Activated CD4-positive, CD25-positive, alpha-beta regulatory T cell treated with anti-CD3 and anti-CD28 coated beads, Interleukin-2, amount 50 U/mL, for 72 hours (primary cell): ENCODE results near the gene ABCG5.

Experiments
- DNase-seq: peaks from one replicate; pipeline ENCODE4 v3.0.0; 2021

ABCG5 gene

DNA sequence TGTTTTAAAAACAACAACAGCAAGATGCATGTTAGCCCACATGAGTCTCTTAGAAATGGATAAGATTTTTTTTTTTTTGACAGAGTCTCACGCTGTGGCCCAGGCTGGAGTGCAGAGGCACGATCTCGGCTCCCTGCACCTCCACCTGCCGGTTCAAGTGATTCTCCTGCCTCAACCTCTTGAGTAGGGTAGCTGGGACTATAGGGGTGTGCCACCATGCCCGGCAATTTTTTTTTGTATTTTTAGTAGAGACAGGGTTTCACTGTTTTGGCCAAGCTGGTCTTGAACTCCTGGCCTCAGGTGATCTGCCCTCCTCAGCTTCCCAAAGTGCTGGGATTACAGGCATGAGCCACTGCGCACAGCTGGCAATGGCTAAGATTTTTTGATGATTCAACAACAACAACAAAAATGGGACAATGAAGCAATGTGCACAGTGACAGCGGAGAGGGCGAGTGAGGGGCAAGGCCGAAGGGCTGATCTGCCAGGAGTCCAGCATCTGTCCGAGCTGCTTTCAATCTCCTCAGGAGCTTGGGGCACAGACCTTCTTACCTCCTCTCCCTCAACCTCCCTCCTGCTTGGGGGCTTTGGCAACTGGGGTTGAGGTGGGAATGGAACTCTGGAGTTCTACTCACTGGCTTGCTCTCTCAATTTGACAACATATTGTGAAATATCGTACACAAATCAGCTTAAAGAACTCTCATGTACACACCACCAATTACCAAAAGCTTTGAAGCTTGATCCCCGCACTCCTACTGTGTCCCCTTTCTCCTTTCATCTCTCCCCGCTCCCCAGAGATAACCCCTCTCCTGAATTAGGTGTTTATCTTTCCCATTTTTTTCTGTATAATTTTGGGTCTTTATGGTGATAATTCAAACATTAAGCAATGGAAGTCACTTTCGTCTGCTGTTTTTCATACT is 3.6 kb upstream of the ABCG5 start:
- DNase-seq: no peak

DNA sequence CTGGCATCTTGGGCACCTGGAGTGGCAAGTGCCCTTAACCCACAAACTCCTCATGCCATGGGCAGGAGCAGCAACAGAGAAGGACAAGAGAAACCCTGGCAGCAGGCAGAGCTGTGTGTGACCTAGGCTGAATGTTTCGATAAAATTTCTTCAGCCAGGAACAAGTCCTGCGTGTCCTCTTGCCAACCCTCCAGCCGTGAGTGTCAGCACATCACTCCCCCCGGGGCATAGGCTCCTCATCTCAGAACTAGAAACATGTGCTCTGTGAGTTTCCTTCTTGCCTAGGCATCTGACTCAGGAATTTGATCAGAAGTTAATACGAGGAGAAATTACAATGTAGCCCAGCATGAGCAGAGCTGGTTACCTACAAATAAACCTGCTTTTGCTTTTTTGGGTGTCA is 2.3 kb upstream of the ABCG5 start:
- DNase-seq: no peak

DNA sequence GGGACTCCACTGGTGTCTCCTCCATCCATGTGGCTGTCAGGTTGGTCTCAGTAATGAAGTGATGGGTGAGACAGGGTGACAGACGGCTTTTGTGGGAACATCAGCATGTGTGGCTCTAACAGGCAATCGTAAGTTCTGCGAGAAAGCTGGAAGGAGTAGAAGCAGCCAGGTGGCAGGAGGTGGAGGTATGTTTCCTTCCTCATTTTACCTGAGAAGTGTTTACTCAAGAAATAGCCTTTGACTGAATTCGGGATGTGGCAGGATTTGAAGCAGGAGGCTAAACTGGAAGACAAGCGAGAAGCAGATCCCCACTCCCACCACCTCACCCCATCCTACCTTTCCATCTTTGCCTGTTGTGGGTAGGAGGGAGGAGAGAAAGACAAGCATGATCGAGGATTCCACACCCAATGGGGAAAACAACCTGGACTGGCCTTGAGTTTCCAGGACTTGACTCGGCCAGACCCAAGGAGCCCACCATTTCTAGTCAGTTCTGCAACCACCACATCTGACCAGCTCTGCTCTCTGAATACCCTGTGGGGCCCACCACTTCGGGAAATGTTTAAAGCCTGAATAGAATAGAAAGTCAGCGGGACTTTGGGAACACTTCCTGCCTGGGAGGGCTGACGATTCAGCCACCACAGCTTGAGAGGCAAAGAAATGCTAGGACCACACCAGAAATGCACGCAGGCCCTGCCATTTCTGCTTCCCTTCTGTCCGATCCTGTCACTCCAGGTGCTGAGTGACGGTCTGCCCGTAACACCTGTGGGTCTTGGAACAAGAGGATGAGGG is 1.3 kb upstream of the ABCG5 start:
- no peak for DNase-seq

DNA sequence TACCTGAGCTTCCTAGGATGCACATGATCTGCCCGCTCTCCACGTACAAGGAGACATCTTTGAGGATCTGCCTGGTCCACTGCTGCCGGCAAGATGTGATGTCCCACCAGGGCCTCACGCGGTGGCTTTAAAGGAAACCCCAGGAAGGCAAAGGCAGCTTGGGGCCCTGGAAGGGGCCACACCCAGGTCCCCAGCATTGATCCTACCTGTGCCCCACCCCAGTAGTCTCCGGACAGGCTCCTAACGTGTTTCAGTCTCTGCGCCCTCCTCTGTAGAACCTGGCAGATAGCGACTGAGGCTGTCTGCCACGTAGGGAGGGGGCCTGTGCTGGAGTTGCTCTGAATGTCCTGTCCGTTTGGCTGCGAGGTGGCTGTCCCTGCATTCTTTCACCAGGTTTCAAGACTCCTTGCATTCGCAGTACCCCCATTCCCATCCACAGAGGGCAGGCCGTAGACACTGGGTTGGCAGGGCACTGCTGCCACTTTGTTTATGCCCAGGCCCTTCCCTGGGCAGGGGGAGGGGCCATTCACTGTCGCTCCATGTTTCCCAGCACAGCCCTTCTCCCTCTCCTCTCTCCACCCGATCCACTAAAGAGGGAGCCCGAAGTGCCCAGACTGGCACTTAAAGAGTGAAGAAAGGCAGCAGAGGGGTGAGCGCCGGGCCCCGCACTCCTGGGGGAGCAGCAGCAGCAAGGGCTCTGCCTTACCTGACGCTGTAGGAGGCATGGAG is 644 bp downstream of the ABCG5 start:
- no peak for DNase-seq

DNA sequence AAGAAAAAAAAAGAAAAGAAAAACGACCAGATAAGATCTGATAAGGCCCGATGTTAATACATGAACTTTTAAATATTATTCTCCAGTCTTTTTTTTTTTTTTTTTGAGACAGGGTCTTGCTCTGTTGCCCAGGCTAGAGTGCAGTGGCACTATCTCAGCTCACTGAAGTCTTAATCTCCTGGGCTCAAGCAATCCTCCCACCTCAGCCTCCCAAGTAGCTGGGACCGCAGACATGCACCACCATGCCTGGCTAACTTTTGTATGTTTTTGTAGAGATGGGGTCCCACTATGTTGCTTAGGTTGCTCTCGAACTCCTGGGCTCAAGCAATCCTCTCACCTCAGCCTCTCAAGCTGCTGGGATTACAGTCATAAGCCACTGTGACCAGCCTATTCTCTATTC is 1.6 kb downstream of the ABCG5 start:
- DNase-seq: no peak

DNA sequence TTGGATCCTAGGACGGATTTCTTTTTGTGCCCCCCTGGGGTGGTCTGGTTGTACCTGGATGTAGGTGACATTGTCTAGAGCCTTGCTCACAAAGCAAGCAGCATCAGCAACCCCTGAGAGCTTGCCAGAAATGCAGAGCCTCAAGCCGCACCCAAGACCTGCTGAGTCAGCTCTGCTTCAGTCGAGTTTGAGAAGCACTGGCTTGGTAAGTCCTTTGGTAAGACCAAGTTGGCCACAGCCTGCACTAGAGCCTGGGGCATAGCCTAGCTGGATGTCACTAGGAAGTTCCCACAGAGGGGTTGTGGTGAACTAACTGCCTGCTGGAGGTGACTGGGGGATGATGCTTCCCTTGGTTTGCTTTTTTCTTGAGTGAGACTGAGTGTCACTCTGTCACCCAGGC is 6.2 kb downstream of the ABCG5 start:
- DNase-seq: no peak

DNA sequence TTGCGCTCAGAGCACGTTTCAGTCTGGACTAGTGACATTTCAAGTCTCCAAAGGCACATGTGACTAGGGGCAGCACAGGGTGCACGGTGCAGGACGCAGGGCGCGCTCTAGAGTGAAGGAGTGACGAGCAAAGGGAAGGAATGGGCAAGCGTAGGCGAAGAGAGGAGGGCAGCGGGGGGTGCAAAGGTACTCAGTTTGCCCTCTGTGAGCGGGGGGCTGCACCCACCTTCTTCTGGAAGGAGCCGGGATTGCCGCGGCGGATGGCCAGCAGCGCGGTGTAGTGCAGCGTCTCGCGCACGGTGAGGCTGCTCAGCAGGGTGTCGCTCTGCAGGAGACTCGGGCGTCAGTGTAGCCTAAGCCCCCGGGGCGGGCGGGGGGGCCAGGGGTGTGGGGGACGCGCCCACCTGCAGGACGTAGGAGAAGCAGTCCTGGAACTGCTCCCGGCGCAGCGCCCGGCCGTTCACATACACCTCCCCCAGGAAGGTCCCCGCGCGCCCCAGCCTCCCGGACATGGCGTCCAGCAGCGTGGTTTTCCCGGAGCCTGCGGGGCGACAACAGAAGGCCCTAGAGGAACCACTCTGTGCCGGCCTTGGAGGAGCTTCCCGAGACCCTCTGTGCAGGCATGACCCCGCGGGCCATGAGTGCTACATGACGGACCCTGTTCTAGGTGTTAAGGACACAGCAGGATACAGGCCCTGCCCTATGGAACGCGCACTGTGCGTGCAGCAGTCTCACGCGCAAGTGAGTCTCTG is 6.9 kb downstream of the ABCG5 start:
- no peak for DNase-seq

DNA sequence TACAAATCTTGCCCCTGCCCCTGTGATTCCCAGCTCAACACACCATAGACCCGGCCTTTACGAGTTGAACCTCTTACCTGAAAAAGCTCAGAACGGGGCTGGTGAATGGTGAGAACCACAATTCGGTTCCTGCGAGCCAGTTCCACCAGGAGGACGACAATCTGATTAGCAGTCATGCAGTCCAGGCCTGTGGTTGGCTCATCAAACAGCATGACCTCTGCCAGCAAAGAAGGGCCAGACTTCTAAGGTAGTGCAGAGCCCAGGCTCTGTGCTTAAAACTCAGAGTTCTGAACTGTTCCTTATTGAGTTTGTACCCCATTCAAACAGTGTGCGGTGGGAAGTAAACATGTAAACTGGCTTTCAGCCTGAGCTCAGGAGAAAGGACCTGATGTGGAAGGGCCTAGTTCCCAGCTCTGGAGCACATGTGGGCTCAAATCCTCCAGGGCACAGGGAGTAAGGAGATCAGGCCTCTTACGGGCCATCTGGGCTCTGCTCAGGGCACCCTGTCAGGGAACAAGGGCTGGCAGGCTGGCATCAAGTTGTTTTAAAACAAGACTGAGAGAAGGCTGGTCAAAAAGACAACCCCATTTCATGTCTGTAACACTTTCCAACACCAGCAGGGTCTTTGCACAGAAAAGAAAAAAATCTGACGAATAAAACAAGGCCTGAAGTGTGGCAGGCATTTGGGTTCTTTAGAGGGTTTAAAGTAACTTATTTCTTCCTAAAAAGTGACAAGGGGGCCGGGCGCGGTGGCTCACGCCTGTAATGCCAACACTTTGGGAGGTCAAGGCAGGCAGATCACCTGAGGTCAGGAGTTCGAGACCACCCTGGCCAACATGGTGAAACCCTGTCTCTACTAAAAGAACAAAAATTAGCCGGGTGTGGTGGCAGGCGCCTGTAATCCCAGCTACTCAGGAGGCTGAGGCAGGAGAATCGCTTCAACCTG is 12.1 kb downstream of the ABCG5 start:
- no peak for DNase-seq

DNA sequence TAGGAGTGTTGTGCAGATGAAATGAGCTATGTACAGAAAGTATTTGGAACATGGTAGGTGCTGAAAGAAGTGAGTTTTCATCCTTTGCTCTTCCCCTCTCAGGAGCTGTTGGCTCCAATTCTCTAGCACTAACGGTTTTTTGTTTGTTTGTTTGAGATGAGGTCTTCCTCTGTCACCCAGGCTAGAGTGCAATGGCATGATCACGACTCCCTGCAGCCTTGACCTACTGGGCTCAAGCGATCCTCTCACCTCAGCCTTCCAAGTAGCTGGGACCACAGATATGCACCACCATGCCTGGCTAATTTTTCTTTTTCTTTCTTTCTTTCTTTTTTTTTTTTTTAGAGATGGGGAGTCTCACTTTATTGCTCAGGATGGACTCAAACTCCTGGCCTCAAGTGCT is 12.8 kb downstream of the ABCG5 start:
- no peak for DNase-seq

DNA sequence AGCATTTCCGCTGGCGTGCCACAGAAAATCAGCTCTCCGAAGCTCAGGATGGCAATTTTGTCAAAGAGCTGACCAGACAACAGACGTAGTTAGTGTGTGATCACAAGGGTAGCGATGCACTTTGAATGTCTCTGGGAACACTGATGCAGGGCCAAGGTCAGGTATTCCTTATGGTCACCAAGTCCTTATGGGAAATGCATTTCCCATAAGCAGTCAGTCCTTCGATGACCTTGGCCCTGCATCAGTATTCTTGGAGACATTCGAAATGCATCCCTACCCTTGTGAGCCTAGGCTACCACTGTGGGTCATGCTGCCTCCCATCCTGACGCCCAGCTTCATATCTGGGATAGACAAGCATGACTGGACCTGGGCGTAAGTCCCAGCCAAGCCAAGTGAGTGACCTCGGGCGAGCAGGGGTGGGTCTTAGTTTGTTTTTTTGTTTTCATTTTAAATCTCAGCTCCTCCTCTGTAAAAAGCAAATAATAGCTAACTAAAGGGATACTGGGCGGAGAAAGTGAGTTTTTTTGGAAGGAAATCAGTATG is 13.6 kb downstream of the ABCG5 start:
- DNase-seq: no peak

DNA sequence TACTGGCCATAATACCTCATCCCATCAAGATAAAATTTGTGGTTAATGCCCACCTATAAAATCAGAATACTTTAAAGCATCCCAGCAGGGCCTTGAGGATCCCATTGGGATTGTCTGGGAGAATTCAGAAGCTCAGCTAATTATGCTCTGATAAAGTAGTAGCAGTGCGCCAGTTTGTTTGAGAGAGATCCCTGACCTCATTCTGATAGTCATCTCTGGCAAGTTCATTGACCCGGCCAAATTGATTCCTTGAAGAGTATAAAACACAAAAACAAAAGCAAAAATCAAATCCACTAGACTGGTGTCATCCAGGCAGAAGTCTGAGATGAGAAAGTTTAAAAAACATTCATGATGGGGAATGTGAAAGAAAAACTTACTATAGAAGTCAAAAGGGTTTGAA is 14.1 kb downstream of the ABCG5 start:
- no peak for DNase-seq

DNA sequence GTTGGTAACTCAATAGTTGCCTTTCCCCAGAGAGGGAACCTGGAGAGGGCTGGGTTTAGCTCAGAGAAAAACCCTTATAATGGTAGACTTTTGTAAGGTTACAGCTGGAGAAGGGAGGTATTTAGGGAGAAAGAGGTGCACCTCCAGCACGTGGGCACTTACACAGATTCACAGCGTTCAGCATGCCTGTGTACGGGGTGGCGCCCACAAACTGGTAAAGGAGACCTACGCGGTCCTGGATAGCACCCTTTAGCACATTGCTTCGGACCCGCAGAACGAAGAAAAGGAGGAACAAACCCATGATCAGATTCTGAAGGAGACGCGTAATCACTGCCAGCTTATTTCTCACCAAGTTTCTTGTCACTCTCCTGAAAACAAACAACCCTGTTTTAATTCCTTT is 14.9 kb downstream of the ABCG5 start:
- DNase-seq: no peak

DNA sequence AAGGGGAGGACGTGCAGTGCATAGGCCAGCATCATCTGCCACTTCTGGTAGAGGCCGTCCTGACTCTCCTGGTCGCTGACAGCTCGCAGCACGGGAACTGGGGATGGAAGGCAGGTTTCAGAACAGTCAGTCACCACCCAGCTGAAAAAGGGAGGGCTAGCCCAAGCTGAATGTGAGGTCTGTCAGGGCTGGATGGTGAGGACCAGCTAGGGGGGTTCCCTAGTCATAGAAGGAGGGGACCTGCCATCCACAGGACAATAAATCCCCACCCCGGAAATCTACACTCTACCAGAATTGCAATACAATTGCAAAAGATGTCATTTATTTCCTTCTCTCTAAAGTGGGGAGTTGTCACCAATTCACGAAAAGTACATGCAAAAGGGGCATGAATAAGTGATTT is 15.8 kb downstream of the ABCG5 start:
- DNase-seq: no peak

DNA sequence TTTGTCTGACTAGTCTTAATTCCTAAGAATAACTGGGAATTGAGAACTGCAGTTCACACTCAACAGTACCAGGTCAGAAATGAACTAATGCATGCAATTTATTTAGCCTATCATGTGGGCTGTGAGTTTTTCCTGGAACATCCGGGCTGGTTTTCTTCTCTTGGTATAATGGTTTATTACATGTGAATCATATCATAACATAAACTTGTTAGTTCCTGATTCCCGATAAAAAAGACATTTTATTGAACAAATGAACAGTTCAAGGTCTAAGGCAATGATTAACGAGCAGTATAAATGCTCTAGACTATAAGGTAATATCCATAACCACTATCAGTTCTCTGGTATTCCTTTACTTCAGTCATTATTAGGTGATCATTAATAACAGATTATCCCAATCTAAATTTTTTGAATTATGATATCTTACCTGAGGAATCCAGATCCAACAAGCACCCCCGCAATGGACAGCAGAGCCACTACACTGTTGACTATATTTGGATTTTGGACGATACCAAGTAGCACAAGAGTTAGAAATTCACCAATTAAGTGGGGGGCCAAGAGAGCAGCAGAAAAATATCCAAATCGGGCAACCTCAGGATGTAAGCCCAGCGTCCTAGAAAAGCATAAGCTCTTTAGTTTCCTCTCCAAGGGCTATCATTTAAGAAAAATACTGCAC is 19.0 kb downstream of the ABCG5 start:
- DNase-seq: no peak

DNA sequence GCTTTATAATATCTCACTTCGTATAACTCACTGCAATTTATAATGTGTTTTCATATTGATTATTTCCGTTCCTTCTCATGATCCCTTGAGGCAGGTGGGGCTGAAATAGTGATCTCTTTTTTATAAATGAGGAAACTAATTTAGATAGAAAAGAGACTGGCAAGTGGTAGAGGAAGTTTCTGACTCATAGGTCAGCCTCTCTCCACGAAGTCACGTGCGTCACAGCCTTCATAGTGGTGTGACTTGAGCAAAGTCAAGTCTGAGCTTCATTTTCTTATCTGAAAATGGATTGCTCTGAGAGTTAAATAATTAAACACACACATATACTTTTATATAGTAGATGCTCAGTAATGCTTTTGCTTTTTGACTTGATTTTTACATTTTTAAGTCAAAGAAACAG is 19.9 kb downstream of the ABCG5 start:
- no peak for DNase-seq

DNA sequence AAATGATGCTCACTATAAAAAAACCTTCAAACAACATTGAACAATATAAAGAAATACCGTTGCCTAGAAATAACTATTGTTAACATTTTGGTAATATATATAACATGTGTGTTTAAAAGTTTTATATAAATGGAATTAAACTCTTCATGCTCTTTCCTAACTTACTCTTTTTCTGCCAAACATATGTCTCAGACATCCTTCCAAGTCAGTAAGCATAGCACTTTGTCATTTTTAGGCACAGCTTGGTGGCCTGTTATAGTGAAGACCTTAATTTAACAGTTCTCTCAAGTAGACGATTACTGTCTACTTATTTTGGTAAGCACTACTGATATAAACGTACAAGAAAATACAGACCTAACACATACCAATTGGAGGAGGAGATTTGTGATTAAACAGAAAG is 23.9 kb downstream of the ABCG5 start:
- no peak for DNase-seq

DNA sequence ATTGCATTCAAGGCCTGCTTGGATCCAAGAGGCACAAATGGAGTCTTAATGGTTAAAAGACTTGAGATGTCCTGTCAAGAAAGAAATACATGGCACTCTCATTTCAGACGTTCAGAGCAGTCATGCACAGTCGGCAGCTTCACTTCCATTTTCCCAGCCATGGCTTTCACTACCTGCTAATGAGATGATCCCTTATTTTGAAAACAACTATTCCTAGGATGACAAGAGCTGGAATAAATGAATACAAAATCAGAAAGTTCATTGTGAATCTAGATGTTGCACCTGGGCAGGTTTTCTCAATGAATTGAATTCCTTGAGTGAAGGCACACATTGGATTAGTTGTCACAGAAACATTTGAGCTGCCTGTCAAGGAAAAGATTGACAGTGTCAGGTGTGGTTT is 25.7 kb downstream of the ABCG5 start:
- DNase-seq: no peak

DNA sequence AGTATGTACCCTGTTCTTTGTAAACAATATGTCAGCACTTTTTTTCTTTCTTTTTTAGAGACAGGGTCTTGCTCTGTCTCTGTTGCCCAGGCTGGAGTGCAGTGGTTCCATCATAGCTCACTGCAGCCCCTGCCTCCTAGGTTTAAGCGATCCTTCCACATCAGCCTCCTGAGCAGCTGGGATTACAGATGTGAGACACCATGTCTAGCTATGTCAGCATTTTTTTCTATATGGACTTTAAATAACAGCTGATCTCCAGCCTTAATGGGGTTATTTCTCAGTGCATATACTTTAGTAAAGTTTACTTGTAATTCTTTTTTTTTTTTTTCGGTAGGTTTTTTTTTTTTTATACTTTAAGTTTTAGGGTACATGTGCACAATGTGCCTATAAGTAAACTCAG is 26.6 kb downstream of the ABCG5 start:
- DNase-seq: no peak

DNA sequence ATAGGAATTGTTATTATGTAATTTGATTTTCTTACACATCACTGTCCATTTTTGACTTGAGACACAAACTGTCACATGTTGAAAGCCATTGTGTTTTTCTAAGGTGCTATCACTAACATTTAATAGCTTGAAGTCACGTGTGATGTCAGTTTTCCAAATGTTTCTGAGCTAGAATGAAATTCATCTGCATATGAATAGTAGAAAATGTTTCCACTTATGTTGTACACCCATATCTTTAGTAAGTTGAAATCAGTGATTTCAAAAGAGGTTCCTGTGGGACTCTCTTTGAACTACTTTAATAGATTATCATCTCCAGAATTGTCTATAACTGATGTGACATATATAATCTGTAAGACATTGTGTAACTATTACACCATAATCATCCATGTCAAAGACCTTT is 27.8 kb downstream of the ABCG5 start:
- no peak for DNase-seq

DNA sequence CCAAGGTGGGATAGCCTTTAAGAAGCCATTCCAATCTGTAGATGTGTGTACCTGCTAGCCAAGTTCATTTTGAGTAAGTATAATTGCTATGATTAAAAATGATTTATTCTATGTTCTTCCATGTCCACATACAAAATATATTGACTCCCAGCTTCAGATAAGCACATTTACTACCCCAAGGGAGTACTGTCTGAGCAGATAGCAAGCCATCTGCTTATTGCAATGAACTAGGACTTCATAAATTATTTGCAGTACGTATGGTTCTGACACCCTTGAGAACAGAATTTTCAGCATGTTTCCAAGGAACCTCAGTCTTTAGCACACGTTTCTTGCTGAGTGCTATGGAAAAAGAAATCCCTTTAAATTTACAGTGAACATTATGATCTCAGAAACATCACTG is 28.2 kb downstream of the ABCG5 start:
- no peak for DNase-seq

DNA sequence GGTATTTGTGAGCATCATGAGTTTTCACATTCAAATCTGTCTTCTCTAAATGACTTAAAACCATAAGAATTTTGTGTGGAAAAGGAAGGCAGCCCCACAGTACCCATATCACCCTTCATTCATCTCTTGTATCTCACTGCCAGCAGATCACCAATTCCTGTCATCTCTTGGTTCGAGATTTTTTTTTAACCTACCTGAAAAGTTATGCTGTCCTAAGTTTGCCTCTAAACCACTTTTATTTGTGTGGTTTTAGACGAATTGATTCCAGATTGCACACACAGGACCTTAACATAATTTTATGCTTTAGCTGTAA is 32.0 kb downstream of the ABCG5 start:
- no peak for DNase-seq
